ENCODE data around the gene KIAA1217. TPM values are rescaled to one million over a fixed set of nuclear protein-coding genes. Genes with fewer than 3 reads are reported as not detected.

Gene KIAA1217
- total and polyA plus RNA-seq, 2 donors, result 6.2 to 18.0 TPM

GRCh38 chr10:24303522-24304310 lies 94.8 kb downstream of the KIAA1217 start:
- no peaks in the 10 kb centered on the region for H3K4me1 ChIP-seq (ENCODE audit: insufficient read depth)
- no peaks in the 10 kb centered on the region for H3K36me3 ChIP-seq (ENCODE audit: insufficient read depth)
- DNase-seq (ENCODE audit: extremely low spot score), result no peak
- H3K27ac ChIP-seq (ENCODE audit: low read depth), result no peak overlapping the region
- 82% methylated on average over 8 of the region's 8 CpGs for WGBS
- no peak overlapping the region for H3K4me3 ChIP-seq (ENCODE audit: low read depth, low read length)

GRCh38 chr10:24305551-24306506 lies 96.9 kb downstream of the KIAA1217 start:
- WGBS, result 90% methylated on average over 8 of the region's 8 CpGs
- DNase-seq (ENCODE audit: extremely low spot score), result no peak
- Histone ChIP-seq H3K27ac (ENCODE audit: low read depth) (no peak overlapping the region), H3K4me1 (ENCODE audit: insufficient read depth) (no peaks in the 10 kb centered on the region), H3K36me3 (ENCODE audit: insufficient read depth) (no peaks in the 10 kb centered on the region), H3K4me3 (ENCODE audit: low read depth, low read length) (no peak overlapping the region)

- H3K4me3 ChIP-seq (ENCODE audit: low read depth, low read length), result no peak overlapping the region
- WGBS, result 59% methylated on average over 4 of the region's 4 CpGs
- H3K27ac ChIP-seq (ENCODE audit: low read depth), result no peak overlapping the region
- no peaks in the 10 kb centered on the region for H3K36me3 ChIP-seq (ENCODE audit: insufficient read depth)
- no peak for DNase-seq (ENCODE audit: extremely low spot score)
- no peaks in the 10 kb centered on the region for H3K4me1 ChIP-seq (ENCODE audit: insufficient read depth)
Measured at GRCh38 chr10:24306507-24306875, 97.6 kb downstream of the KIAA1217 start.

- no peak for DNase-seq (ENCODE audit: extremely low spot score)
- Histone ChIP-seq H3K4me3 (ENCODE audit: low read depth, low read length) (no peak overlapping the region), H3K36me3 (ENCODE audit: insufficient read depth) (no peaks in the 10 kb centered on the region), H3K27ac (ENCODE audit: low read depth) (no peak overlapping the region), H3K4me1 (ENCODE audit: insufficient read depth) (no peaks in the 10 kb centered on the region)
- 51% methylated on average over 4 of the region's 4 CpGs for WGBS
Measured at GRCh38 chr10:24307116-24307515, 98.2 kb downstream of the KIAA1217 start.

GRCh38 chr10:24307696-24308485 lies 99.0 kb downstream of the KIAA1217 start:
- WGBS, result 66% methylated on average over 11 of the region's 11 CpGs
- no peaks in the 10 kb centered on the region for H3K36me3 ChIP-seq (ENCODE audit: insufficient read depth)
- DNase-seq (ENCODE audit: extremely low spot score), result no peak
- no peak overlapping the region for H3K4me3 ChIP-seq (ENCODE audit: low read depth, low read length)
- H3K4me1 ChIP-seq (ENCODE audit: insufficient read depth), result no peaks in the 10 kb centered on the region
- no peak overlapping the region for H3K27ac ChIP-seq (ENCODE audit: low read depth)

- Histone ChIP-seq H3K4me1 (ENCODE audit: insufficient read depth) (no peaks in the 10 kb centered on the region), H3K27ac (ENCODE audit: low read depth) (no peak overlapping the region), H3K36me3 (ENCODE audit: insufficient read depth) (no peaks in the 10 kb centered on the region), H3K4me3 (ENCODE audit: low read depth, low read length) (no peak overlapping the region)
- DNase-seq (ENCODE audit: extremely low spot score), result no peak
- 86% methylated on average over 5 of the region's 5 CpGs for WGBS
Measured at GRCh38 chr10:24310104-24310503, 101.2 kb downstream of the KIAA1217 start.

- no peak overlapping the region for H3K4me3 ChIP-seq (ENCODE audit: low read depth, low read length)
- H3K27ac ChIP-seq (ENCODE audit: low read depth), result no peak overlapping the region
- DNase-seq (ENCODE audit: extremely low spot score), result no peak
- no peaks in the 10 kb centered on the region for H3K4me1 ChIP-seq (ENCODE audit: insufficient read depth)
- no peaks in the 10 kb centered on the region for H3K36me3 ChIP-seq (ENCODE audit: insufficient read depth)
- WGBS, result 69% methylated on average over 6 of the region's 6 CpGs
Measured at GRCh38 chr10:24311888-24312287, 103.0 kb downstream of the KIAA1217 start.

- Histone ChIP-seq H3K27ac (ENCODE audit: low read depth) (no peak overlapping the region), H3K4me1 (ENCODE audit: insufficient read depth) (no peaks in the 10 kb centered on the region), H3K36me3 (ENCODE audit: insufficient read depth) (no peaks in the 10 kb centered on the region), H3K4me3 (ENCODE audit: low read depth, low read length) (no peak overlapping the region)
- WGBS, result 89% methylated on average over 10 of the region's 10 CpGs
- DNase-seq (ENCODE audit: extremely low spot score), result no peak
Measured at GRCh38 chr10:24313283-24313682, 104.3 kb downstream of the KIAA1217 start.

- WGBS, result 88% methylated on average over 7 of the region's 7 CpGs
- H3K36me3 ChIP-seq (ENCODE audit: insufficient read depth), result no peaks in the 10 kb centered on the region
- DNase-seq (ENCODE audit: extremely low spot score), result no peak
- H3K27ac ChIP-seq (ENCODE audit: low read depth), result no peak overlapping the region
- H3K4me1 ChIP-seq (ENCODE audit: insufficient read depth), result no peaks in the 10 kb centered on the region
- no peak overlapping the region for H3K4me3 ChIP-seq (ENCODE audit: low read depth, low read length)
Measured at GRCh38 chr10:24315211-24315610, 106.3 kb downstream of the KIAA1217 start.

- no peaks in the 10 kb centered on the region for H3K36me3 ChIP-seq (ENCODE audit: insufficient read depth)
- H3K4me3 ChIP-seq (ENCODE audit: low read depth, low read length), result no peak overlapping the region
- DNase-seq (ENCODE audit: extremely low spot score), result no peak
- no peak overlapping the region for H3K27ac ChIP-seq (ENCODE audit: low read depth)
- WGBS, result 90% methylated on average over 5 of the region's 5 CpGs
- no peaks in the 10 kb centered on the region for H3K4me1 ChIP-seq (ENCODE audit: insufficient read depth)
Measured at GRCh38 chr10:24318517-24318916, 109.6 kb downstream of the KIAA1217 start.

- Histone ChIP-seq H3K4me1 (ENCODE audit: insufficient read depth) (no peaks in the 10 kb centered on the region), H3K27ac (ENCODE audit: low read depth) (no peak overlapping the region), H3K36me3 (ENCODE audit: insufficient read depth) (no peaks in the 10 kb centered on the region), H3K4me3 (ENCODE audit: low read depth, low read length) (no peak overlapping the region)
- 78% methylated on average over 2 of the region's 2 CpGs for WGBS
- no peak for DNase-seq (ENCODE audit: extremely low spot score)
Measured at GRCh38 chr10:24320373-24320772, 111.4 kb downstream of the KIAA1217 start.

GRCh38 chr10:24324651-24325050 lies 115.7 kb downstream of the KIAA1217 start:
- Histone ChIP-seq H3K36me3 (ENCODE audit: insufficient read depth) (no peaks in the 10 kb centered on the region), H3K4me3 (ENCODE audit: low read depth, low read length) (no peak overlapping the region), H3K4me1 (ENCODE audit: insufficient read depth) (no peaks in the 10 kb centered on the region), H3K27ac (ENCODE audit: low read depth) (no peak overlapping the region)
- DNase-seq (ENCODE audit: extremely low spot score), result no peak
- WGBS, result 47% methylated on average over 3 of the region's 3 CpGs

- 41% methylated on average over 5 of the region's 5 CpGs for WGBS
- Histone ChIP-seq H3K27ac (ENCODE audit: low read depth) (no peak overlapping the region), H3K36me3 (ENCODE audit: insufficient read depth) (no peaks in the 10 kb centered on the region), H3K4me1 (ENCODE audit: insufficient read depth) (no peaks in the 10 kb centered on the region), H3K4me3 (ENCODE audit: low read depth, low read length) (no peak overlapping the region)
- no peak for DNase-seq (ENCODE audit: extremely low spot score)
Measured at GRCh38 chr10:24331457-24331856, 122.5 kb downstream of the KIAA1217 start.
